Stimulated activated CD4-positive, alpha-beta T cell treated with anti-CD3 and anti-CD28 coated beads, Interleukin-1b, Interleukin-23, amount 100 ng/mL, for 4 hours (primary cell): ENCODE results near the gene MPZ.
"Not testable (repeated sequence)": the region's sequence is repeated elsewhere in the genome, so short reads cannot be mapped to it uniquely, and the experiment has no call there.

Experiments used
- DNase-seq, 2 donors: peaks; one replicate each; pipeline ENCODE4 v3.0.0-alpha.2; 2020; ENCODE audit warnings: low read depth in 2 of 2

The MPZ gene

GRCh38 chr1:161255955-161256520 lies 53.7 kb downstream of the MPZ start:
- DNase-seq, result not testable (repeated sequence)

- not testable (repeated sequence) for DNase-seq
Measured at GRCh38 chr1:161255302-161255701, 54.5 kb downstream of the MPZ start.
